Cardiac muscle cell (in vitro differentiated cells and primary cell): ENCODE measurements around the gene TRIM66. TPM values are rescaled to one million over a fixed set of nuclear protein-coding genes. Genes with fewer than 3 reads are reported as not detected.

ENCODE experiments used
- DNase-seq, 2 donors: peaks; one replicate each; pipeline versions ENCODE4 v3.0.0 to v3.0.0-alpha.2; 2010 to 2017; ENCODE audit warnings: low read depth in 1 of 2, low spot score in 1 of 2
- H3K27ac ChIP-seq: fragments of 200-600 bp; sonication (generic); 2 replicates; pipeline ENCODE4 v1.5.1; 2016
- H3K27me3 ChIP-seq: fragments of 200-600 bp; sonication (generic); 2 replicates; pipeline ENCODE4 v1.6.0; 2016; ENCODE audit warnings: control low read depth
- H3K36me3 ChIP-seq: fragments of 200-600 bp; sonication (generic); 2 replicates; pipeline ENCODE4 v1.5.1; 2016; ENCODE audit warnings: control low read depth
- H3K4me1 ChIP-seq: fragments of 200-600 bp; sonication (generic); 2 replicates; pipeline ENCODE4 v1.8.1; 2017; ENCODE audit warnings: low read depth, mild to moderate bottlenecking, mixed run types
- H3K4me3 ChIP-seq: fragments of 200-600 bp; sonication (generic); 2 replicates; pipeline ENCODE4 v1.5.1; 2016; ENCODE audit warnings: mild to moderate bottlenecking
- H3K9me3 ChIP-seq: fragments of 200-600 bp; sonication (generic); 2 replicates; pipeline ENCODE4 v1.5.1; 2017; ENCODE audit warnings: low read depth, mild to moderate bottlenecking, control low read depth
- polyA plus RNA-seq: library from polyadenylated mRNA; unstranded; fragments of >200 nt; fragmentation: Nextera tagmentation; extraction: Ambion mirVana; gene quantifications from 2 replicates; pipeline ENCODE4 v1.2.1, GENCODE V29; 2016
- total RNA-seq: library from RNA; depleted of rRNA; stranded (reverse); fragments of >200 nt; gene quantifications from 2 replicates; pipeline ENCODE4 v1.2.3, GENCODE V29; 2016
- TF ChIP-seq, protein P1 (sequence below): IDR thresholded peaks from 2 replicates; pipeline ENCODE4 v1.5.1; 2012; ENCODE audit warnings: low read depth, mild to moderate bottlenecking, low read length

TRIM66 gene
- total and polyA plus RNA-seq, 2 experiments from 2014 or later: 3.9 to 10.9 TPM

DNA sequence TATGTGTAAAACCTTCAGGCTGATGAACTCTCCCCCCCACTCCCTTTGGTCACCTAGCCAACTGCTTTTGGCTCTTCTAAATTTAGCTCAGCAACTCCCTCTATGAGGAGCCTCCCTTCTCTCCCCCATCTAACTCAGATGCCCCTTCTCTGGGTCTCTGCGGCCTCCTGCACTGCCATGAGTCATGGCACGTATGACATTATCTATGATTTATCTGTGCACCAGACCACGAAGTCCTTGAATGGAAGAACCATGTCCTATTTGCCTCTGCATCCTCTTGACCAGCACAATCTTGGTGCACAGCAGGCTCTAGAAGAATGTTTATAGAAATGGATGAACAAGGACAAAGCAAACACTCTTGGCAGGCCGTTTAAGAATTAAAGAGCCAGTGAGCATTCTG is 46.1 kb upstream of the TRIM66 start:
- Histone ChIP-seq H3K4me3 (no peak overlapping the region), H3K36me3 (peaks cover 9% of the 10 kb centered on the region), H3K27ac (no peak overlapping the region), H3K4me1 (peaks cover 10% of the 10 kb centered on the region), H3K27me3 (no peaks in the 10 kb centered on the region), H3K9me3 (no peaks in the 10 kb centered on the region)
- peak in 1 of 2 donors; percentile 39 for DNase-seq
- TF ChIP-seq, protein P1, sequence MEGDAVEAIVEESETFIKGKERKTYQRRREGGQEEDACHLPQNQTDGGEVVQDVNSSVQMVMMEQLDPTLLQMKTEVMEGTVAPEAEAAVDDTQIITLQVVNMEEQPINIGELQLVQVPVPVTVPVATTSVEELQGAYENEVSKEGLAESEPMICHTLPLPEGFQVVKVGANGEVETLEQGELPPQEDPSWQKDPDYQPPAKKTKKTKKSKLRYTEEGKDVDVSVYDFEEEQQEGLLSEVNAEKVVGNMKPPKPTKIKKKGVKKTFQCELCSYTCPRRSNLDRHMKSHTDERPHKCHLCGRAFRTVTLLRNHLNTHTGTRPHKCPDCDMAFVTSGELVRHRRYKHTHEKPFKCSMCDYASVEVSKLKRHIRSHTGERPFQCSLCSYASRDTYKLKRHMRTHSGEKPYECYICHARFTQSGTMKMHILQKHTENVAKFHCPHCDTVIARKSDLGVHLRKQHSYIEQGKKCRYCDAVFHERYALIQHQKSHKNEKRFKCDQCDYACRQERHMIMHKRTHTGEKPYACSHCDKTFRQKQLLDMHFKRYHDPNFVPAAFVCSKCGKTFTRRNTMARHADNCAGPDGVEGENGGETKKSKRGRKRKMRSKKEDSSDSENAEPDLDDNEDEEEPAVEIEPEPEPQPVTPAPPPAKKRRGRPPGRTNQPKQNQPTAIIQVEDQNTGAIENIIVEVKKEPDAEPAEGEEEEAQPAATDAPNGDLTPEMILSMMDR: no peak

DNA sequence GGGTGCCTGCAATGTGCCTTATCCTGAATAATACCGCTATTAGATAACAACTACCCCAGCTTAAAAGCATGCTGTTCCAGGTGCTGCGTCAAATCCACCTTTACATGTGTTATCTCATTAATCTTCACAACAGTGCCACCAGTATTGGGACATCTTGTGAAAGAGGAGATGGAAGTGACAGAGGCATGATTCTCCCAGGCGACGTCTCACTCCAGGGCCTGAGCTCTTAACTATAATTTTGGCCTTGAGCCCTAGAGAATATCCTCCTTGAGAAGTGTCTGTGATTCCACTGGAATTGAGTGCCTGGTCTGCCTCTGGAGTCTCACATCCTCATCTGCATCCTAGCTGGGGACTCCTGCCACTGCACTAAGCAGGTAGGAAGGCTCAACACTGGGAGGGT is 43.9 kb upstream of the TRIM66 start:
- TF ChIP-seq, protein P1: no peak
- Histone ChIP-seq H3K36me3 (peaks cover 9% of the 10 kb centered on the region), H3K27me3 (no peaks in the 10 kb centered on the region), H3K9me3 (no peaks in the 10 kb centered on the region), H3K27ac (no peak overlapping the region), H3K4me3 (no peak overlapping the region), H3K4me1 (peaks cover 10% of the 10 kb centered on the region)
- DNase-seq: no peak

DNA sequence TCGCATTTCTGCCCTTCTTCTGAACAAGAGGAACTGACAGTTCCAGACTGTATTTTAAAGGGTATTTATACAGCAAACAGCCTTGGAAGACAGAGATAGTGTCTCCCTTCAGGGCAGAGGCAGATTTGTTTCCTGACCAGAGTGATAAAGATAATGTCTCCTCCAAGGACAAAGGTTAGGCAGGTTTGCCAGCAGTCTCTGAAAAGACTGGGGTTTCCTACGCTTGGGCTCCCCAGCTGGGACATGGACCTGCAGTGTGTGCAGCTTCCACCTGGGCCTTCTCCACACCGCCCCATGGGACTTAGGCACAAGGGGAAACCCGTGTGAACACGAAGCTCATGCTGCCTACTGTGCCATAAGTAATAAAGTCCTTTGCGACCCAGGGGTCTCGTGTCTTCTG is 42.2 kb upstream of the TRIM66 start:
- Histone ChIP-seq H3K36me3 (peaks cover 5% of the 10 kb centered on the region), H3K27ac (no peak overlapping the region), H3K4me3 (no peak overlapping the region), H3K4me1 (peaks cover 10% of the 10 kb centered on the region), H3K9me3 (no peaks in the 10 kb centered on the region), H3K27me3 (no peaks in the 10 kb centered on the region)
- TF ChIP-seq, protein P1: no peak
- DNase-seq: no peak

DNA sequence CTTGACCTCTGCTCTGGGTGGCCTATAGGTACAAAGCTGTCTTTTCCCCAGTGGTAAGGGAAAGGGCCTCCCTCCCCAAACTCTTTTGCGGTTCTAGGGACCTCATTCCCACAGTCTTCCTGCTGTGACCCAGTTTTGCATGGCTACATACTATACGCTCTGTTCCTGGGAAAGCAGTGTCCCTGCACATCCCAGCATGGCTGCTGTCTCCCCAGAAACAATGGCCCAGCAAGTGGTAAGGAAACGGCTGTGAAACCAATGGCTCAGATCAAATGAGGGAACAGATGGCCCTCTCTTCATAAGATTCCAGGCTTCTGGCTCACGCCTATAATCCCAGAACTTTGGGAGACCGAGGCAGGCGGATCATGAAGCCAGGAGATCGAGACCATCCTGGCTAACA is 41.2 kb upstream of the TRIM66 start:
- Histone ChIP-seq H3K9me3 (no peaks in the 10 kb centered on the region), H3K27me3 (no peaks in the 10 kb centered on the region), H3K4me3 (no peak overlapping the region), H3K36me3 (peaks cover 5% of the 10 kb centered on the region), H3K4me1 (peaks cover 8% of the 10 kb centered on the region), H3K27ac (no peak overlapping the region)
- TF ChIP-seq, protein P1: no peak
- no peak for DNase-seq

DNA sequence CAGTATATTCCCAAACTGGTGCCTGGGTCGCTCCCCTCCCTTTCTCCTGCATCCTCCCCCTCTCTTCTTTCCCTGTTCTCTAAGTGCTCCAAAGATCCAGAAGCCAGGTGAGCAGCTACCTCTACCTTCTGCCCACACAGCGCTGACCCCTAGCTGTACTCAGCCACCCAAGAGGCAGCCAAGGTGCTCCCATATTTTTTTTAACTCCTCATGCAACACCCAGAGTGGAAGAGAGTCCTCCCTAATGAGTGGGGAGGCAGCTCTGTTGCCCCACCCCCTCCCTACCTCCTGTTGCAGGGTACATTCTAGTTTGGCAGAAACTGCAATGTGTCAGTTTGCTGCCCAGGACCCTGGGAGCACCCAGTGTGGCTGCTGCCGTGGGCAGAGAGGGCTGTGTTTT is 40.3 kb upstream of the TRIM66 start:
- peaks cover 5% of the 10 kb centered on the region for H3K36me3 ChIP-seq
- no peaks in the 10 kb centered on the region for H3K4me1 ChIP-seq
- TF ChIP-seq, protein P1: no peak
- no peak for DNase-seq
- no peak overlapping the region for H3K4me3 ChIP-seq
- no peaks in the 10 kb centered on the region for H3K9me3 ChIP-seq
- H3K27ac ChIP-seq: no peak overlapping the region
- H3K27me3 ChIP-seq: no peaks in the 10 kb centered on the region
